ENCODE results near the gene RNF150.

- no peak for TF ChIP-seq CTCF (IDR thresholded peaks at IDR 0.05)
- no peak for TF ChIP-seq POLR2A (IDR thresholded peaks at IDR 0.05)
- TF ChIP-seq EP300 (IDR thresholded peaks at IDR 0.05), result no peak
Measured at GRCh38 chr4:141158219-141158618, 24.9 kb upstream of the RNF150 start.
